ENCODE results near the gene FAM83F.

The FAM83F gene

DNA sequence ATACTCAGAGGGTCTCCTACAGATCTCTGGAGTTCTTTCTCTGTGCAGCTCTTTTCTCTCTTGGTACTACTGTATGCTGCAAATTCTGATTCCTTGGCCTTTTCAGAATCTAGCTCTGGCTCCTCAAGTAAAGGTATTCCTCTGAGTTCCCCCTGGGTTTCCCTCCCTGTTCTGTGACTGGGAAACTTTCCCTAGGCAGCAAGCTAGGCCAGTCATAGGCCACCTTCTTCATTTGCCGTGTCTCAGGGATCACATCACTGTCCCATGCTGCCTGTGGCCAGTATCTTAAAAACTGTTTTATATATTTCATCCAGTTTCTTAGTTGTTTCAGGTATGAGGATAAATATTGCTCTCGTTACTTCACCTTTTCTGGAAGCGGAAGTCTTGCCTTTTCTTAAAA is 71.2 kb downstream of the FAM83F start:
- no peak for DNase-seq (ENCODE audit: low spot score)

DNA sequence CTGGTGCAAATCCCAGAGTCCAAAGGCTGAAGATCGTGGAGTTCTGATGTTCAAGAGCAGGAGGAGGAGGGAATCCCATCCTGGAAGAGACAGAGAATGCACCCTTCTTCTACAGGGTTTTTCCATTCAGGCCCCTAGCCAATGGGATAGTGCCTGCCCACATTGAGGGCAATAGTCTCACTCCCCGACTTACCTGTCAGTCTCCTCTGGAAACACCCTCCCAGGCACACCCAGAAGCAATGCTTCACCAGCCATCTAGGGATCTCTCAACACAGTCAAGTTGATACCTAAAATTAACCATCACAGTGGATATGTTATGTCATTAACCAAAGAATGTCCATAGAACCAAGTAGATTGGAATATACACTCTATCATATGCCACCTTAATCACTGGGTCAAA is 72.9 kb downstream of the FAM83F start:
- no peak for DNase-seq (ENCODE audit: low spot score)

DNA sequence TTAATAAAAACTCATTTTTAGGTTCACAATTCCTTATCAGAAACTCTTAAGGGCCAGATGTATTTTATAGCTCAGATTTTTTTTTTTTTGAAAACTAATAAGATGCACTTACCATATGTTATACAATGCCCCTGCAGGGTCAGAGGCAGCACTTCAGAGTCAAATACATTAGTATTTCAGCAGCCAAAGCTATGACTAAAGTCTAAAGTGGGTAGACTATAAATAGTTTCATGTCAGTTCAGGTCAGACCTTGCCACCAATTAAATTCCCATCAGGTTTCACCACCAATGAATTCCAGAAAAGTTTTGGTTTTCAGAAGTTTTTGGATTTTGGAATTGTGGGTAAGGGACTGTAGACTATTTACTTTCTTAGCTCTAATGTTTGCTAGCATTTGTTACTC is 75.9 kb downstream of the FAM83F start:
- DNase-seq (ENCODE audit: low spot score): no peak

DNA sequence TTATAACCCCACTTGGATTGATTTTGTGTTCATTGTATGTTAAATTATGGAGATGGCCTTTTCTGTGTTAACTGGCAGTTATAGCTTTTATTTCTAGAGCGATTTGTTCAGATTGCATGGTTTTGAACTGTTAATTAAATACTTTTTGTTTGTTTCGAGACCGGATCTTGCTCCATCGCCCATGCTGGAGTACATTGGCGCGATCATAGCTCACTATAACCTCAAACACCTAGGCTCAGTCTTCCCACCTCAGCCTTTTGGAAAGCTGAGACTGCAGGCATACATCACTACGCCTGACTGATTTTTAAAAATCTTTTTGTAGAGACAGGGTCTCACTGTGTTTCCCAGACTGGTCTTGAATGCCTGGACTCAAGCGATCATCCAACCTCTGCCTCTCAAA is 77.0 kb downstream of the FAM83F start:
- DNase-seq (ENCODE audit: low spot score): no peak

DNA sequence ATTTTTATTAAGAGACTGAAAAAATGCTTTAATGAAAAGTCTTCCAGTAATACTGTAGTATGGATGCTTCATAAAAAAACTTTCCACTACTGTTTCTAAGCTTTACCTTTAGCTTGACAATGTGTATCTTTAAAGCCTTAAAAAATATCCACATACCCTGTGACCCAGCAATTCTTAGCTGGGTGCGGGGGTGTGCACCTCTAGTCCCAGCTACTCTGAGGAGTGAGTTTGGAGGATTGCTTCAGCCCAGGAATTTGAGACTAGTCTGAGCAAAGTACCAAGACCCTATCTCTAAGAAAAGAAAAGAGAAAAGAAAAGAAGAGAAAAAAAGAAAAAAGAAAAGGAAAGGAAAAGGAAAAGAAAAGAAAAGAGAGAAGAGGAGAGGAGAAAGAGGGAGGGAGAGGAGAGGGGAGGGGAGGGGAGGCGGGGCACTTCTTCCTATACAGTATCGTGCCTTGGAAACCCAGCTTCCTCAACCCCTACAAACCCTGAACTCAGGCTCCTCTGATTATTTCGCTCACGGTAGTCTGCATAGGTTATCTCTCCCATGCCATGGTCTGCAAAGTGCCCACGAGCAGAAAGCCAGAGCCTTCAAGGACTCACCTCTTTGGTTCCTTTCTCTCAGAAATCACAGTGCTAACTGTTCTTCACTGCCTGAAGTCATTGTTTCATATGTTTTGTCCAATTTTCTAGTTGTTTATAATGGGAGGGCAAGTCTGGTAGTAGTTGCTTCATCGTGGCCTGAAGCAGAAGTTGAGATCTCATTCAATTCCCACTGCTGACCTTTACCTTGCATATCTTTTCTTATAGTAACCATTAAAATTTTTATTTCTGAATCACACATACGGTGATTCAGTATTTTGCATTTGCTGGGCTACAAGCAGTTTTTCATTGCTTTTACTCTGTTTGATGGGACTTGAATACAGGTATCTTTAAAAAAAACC is 82.2 kb downstream of the FAM83F start:
- no peak for DNase-seq (ENCODE audit: low spot score)

DNA sequence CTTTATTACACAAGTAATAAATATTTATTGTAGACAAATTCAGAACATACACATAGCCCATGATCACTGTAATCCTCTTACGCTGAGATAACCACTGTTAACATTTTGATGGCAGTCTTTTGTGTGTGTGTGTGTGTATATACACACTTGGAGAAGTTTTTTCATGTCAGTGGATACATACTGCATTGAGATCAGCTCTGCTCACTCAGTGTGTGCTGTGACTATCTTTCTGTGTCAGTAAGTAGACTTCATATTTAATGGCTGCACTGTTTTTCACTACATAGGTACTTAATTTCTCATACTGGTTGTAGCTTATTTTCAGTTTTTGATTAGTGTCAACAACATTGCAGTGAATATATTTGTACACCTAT is 82.9 kb downstream of the FAM83F start:
- DNase-seq (ENCODE audit: low spot score): no peak

DNA sequence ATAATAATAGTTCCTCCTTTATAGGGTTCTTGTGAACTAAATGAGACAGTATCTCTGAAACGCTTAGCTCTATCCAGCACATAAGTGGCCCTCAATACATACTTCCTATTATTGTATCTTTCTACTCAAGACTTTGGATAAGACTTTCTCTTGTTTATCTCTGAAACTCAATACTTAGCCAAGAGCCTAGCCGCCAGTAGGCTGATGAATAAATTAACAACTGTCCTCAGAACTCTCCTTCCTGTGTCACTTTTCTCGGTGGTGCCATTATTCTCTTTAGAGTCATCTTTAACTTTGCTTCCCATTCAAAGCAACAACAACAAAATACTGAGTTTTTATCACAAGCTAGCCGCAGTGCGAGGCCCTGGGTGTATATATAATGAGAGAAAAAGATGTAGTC is 86.9 kb downstream of the FAM83F start:
- DNase-seq (ENCODE audit: low spot score): no peak

DNA sequence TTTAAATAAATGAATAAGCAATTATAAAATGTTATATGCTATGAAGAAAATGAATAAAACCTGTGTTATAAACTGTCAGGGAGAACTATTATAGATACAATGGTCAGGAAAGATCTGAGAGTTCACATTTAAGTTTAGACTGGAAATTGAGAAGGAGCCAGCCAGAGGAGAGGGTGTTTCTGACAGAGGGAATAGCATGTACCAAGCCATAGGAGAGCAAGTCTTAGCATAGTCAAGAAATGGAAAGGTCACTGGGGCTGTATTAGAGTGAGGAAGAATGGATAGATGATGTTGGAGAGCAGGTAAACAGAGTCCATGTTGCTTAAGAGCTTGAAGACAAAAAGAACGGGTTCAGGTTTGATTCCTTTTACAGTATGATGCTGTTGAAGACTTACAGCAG is 87.4 kb downstream of the FAM83F start:
- DNase-seq (ENCODE audit: low spot score): no peak

DNA sequence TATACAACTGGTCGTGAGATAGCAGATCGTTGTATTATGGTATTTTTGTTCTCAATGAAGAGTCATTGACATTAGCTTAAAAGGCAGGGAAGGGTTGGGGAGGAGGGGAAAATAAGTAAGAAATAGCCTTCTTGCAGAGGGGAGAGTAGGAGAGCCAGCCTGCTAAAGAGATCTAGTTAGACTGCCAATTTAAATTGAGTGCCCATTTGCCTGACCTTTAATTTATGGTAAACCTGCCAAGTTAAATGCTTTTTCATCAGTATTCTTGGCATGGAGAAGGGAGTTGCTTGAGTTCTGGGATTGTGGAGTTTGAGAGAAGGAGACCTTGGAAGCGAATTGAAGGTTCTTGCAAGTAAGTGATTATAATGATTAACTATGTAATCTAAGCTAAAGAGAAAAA is 89.0 kb downstream of the FAM83F start:
- DNase-seq (ENCODE audit: low spot score): no peak

DNA sequence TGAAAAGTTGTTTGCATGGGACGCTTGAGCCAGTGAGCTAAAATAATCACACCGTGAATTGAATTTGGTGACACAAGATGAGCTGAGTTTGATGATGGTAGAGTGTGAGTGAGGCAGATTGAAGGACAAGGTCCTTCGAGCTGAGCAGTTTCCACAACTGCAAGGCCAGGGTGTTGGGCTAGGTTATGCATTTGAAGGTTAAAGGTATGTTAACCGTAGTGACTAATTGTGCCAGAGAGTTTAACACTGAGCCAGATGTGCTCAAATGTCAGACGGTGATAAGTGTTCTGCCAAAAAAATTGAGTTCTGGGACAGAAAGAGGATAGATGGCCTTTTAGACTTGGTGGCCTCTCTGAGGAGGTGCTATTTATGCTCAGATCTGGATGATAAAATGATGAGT is 89.5 kb downstream of the FAM83F start:
- no peak for DNase-seq (ENCODE audit: low spot score)

DNA sequence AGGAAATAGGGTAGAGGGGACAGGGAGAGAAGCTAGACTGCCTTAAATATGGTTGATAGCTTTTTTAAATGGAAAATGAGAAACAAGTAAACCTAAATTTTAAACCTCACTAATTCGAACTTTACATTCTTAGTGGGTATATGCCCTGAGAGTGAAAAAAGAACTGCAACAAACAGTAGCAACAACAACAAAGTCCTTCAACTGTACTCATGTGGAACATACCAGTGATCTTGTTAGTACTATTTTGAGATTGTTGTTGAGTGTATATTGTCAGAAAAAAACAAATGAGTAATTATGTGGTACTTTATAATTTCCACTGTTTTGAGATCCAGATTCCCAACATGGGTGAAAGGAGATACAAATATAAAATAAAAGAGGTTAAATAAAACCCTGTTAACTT is 94.1 kb downstream of the FAM83F start:
- DNase-seq (ENCODE audit: low spot score): no peak
